Testis (tissue), 2 donors: ENCODE measurements around the gene PNKP.

ENCODE experiments used
- CTCF ChIP-seq, 3 experiments: fragments of 450-650 bp in 2 of 3; fragments of 200-600 bp in 1 of 3; sonication (generic) in 1 of 3; IDR thresholded peaks; one replicate each; pipeline ENCODE4 v1.5.1; 2016 to 2019; ENCODE audit warnings: antibody characterized with exemption in 3 of 3, mild to moderate bottlenecking in 2 of 3, moderate library complexity in 1 of 3
- POLR2A ChIP-seq: fragments of 450-650 bp; IDR thresholded peaks from one replicate; pipeline ENCODE4 v1.6.1; 2017; ENCODE audit warnings: antibody characterized with exemption, mild to moderate bottlenecking, moderate library complexity

GRCh38 chr19:49881186-49881585 lies 13.8 kb upstream of the PNKP start:
- TF ChIP-seq POLR2A (no peak), CTCF (IDR thresholded peaks at IDR 0.05) (no peak)
